H1 (cell line): ENCODE measurements around the gene KCTD17. TPM values are rescaled to one million over a fixed set of nuclear protein-coding genes. Genes with fewer than 3 reads are reported as not detected.

ENCODE experiments used
- CTCF ChIA-PET: fragments of 300-600 bp; sonication (Branson Sonifier 250); formaldehyde crosslinking; loops from one replicate; lab custom pipeline; 2021; ENCODE audit not compliant: partially characterized antibody; lab: Charles Lee
- POLR2A ChIA-PET: fragments of 300-600 bp; sonication (Branson Sonifier 250); formaldehyde crosslinking; loops from one replicate; lab custom pipeline; 2021; ENCODE audit warnings: inconsistent platforms; ENCODE audit not compliant: partially characterized antibody; lab: Charles Lee
- DNase-seq, 2 experiments: peaks; one replicate each; pipeline versions ENCODE4 v3.0.0 to v3.0.0-alpha.2; 2010 to 2022; ENCODE audit warnings: low spot score in 2 of 2, low read depth in 1 of 2, mixed read lengths in 1 of 2
- FAIRE-seq: peaks from 2 replicates; lab custom pipeline; 2011; peaks lifted over from hg19 to GRCh38; lab: Jason Lieb, UNC
- H2AFZ ChIP-seq: 2 replicates; pipeline ENCODE4 v1.8.1; 2012; ENCODE audit warnings: low read length, inconsistent platforms
- H2AK5ac ChIP-seq: 2 replicates; pipeline ENCODE4 v1.6.1; 2013; ENCODE audit warnings: low read depth, low read length
- H2BK120ac ChIP-seq: replicated peaks from 2 replicates; pipeline ENCODE3; 2013; ENCODE audit warnings: low read depth, low read length, inconsistent platforms
- H2BK12ac ChIP-seq: 2 replicates; pipeline ENCODE4 v1.6.1; 2013; ENCODE audit warnings: low read depth, low read length
- H2BK15ac ChIP-seq: 2 replicates; pipeline ENCODE4 v1.6.1; 2013; ENCODE audit warnings: low read length
- H2BK20ac ChIP-seq: 2 replicates; pipeline ENCODE4 v1.6.1; 2013; ENCODE audit warnings: low read length
- H2BK5ac ChIP-seq: 2 replicates; pipeline ENCODE4 v1.6.1; 2013; ENCODE audit warnings: low read depth, low read length
- H3K14ac ChIP-seq: 2 replicates; pipeline ENCODE4 v1.6.1; 2013; ENCODE audit warnings: inconsistent platforms; ENCODE audit not compliant: insufficient read length
- H3K18ac ChIP-seq: 2 replicates; pipeline ENCODE4 v1.6.1; 2013; ENCODE audit warnings: low read length; ENCODE audit errors: extremely low read depth
- H3K23ac ChIP-seq: 2 replicates; pipeline ENCODE4 v1.6.1; 2013; ENCODE audit warnings: inconsistent platforms; ENCODE audit not compliant: insufficient read length
- H3K23me2 ChIP-seq: 2 replicates; pipeline ENCODE4 v1.6.1; 2013; ENCODE audit warnings: low read depth, low read length
- H3K27ac ChIP-seq: 2 replicates; pipeline ENCODE4 v1.6.1; 2011; ENCODE audit warnings: low read depth, low read length, inconsistent platforms
- H3K27me3 ChIP-seq, 4 experiments: replicated peaks in 1 of 4; 1 replicate in 1 of 4; 2 replicates in 3 of 4; pipeline versions ENCODE4 v1.6.1 to v1.8.1; 2011 to 2013; ENCODE audit warnings: low read length in 3 of 4, mild to moderate bottlenecking in 3 of 4, inconsistent platforms in 2 of 4, mixed read lengths in 2 of 4, moderate library complexity in 1 of 4; ENCODE audit not compliant: control insufficient read depth in 3 of 4, insufficient read depth in 3 of 4; ENCODE audit errors: extremely low read depth in 1 of 4
- H3K36me3 ChIP-seq, 4 experiments: 2 replicates each; pipeline versions ENCODE4 v1.6.1 to v1.8.1; 2011 to 2013; ENCODE audit warnings: mild to moderate bottlenecking in 4 of 4, low read length in 3 of 4, moderate library complexity in 2 of 4, control low read depth in 1 of 4, inconsistent platforms in 1 of 4; ENCODE audit not compliant: insufficient read depth in 4 of 4, control insufficient read depth in 2 of 4
- H3K4ac ChIP-seq: replicated peaks from 2 replicates; pipeline ENCODE3; 2013; ENCODE audit warnings: low read length, low read depth, mixed read lengths, inconsistent platforms; ENCODE audit not compliant: insufficient read length
- H3K4me1 ChIP-seq, 4 experiments: replicated peaks in 1 of 4; 1 replicate in 1 of 4; 2 replicates in 3 of 4; pipeline versions ENCODE4 v1.6.1 to v1.8.1; 2011 to 2013; ENCODE audit warnings: low read length in 3 of 4, inconsistent platforms in 2 of 4, mixed read lengths in 1 of 4; ENCODE audit not compliant: insufficient read depth in 4 of 4, control insufficient read depth in 3 of 4
- H3K4me2 ChIP-seq, 2 experiments: 2 replicates each; pipeline versions ENCODE4 v1.6.1 to v1.8.1; 2011 to 2013; ENCODE audit warnings: low read depth in 2 of 2, low read length in 2 of 2, control low read depth in 1 of 2, inconsistent platforms in 1 of 2, mild to moderate bottlenecking in 1 of 2; ENCODE audit not compliant: insufficient read depth in 1 of 2
- H3K4me3 ChIP-seq, 4 experiments: fragments of 200-600, 300-600 bp in 1 of 4; sonication (generic), shearing (Covaris generic), sonication (Bioruptor Twin) in 1 of 4; 2 replicates each; pipeline versions ENCODE4 v1.5.1 to v1.8.1; 2011 to 2016; ENCODE audit warnings: low read length in 4 of 4, low read depth in 3 of 4, control low read depth in 2 of 4, inconsistent platforms in 2 of 4, mild to moderate bottlenecking in 2 of 4, mixed read lengths in 1 of 4, moderate library complexity in 1 of 4; ENCODE audit not compliant: insufficient read depth in 2 of 4; ENCODE audit errors: extremely low read depth in 1 of 4
- H3K56ac ChIP-seq: replicated peaks from 2 replicates; pipeline ENCODE3; 2013; ENCODE audit warnings: low read depth, mild to moderate bottlenecking, mixed read lengths, low read length, inconsistent platforms; ENCODE audit not compliant: insufficient read length
- H3K79me1 ChIP-seq: 2 replicates; pipeline ENCODE4 v1.6.1; 2013; ENCODE audit warnings: low read depth, low read length, control low read depth
- H3K79me2 ChIP-seq, 2 experiments: 2 replicates each; pipeline versions ENCODE4 v1.6.1 to v1.8.1; 2012 to 2013; ENCODE audit warnings: low read length in 2 of 2, mild to moderate bottlenecking in 2 of 2, inconsistent platforms in 1 of 2; ENCODE audit not compliant: insufficient read depth in 2 of 2, control insufficient read depth in 1 of 2
- H3K9ac ChIP-seq, 4 experiments: replicated peaks in 1 of 4; 1 replicate in 1 of 4; 2 replicates in 3 of 4; pipeline versions ENCODE4 v1.6.1 to v1.8.1; 2011 to 2013; ENCODE audit warnings: low read depth in 3 of 4, low read length in 3 of 4, control low read depth in 2 of 4, mild to moderate bottlenecking in 2 of 4, moderate library complexity in 2 of 4, inconsistent platforms in 1 of 4; ENCODE audit errors: extremely low read depth in 1 of 4
- H3K9me3 ChIP-seq, 2 experiments: 2 replicates each; pipeline versions ENCODE4 v1.6.1 to v1.8.1; 2012 to 2013; ENCODE audit warnings: mild to moderate bottlenecking in 2 of 2, moderate library complexity in 2 of 2, control low read depth in 1 of 2, inconsistent platforms in 1 of 2, low read depth in 1 of 2, low read length in 1 of 2, mixed read lengths in 1 of 2; ENCODE audit not compliant: insufficient read depth in 2 of 2
- H4K20me1 ChIP-seq, 2 experiments: replicated peaks in 1 of 2; 2 replicates each; pipeline versions ENCODE3 to v1.8.1; 2011 to 2013; ENCODE audit warnings: inconsistent platforms in 2 of 2, low read length in 2 of 2, mild to moderate bottlenecking in 1 of 2; ENCODE audit not compliant: insufficient read depth in 2 of 2, control insufficient read depth in 1 of 2
- H4K5ac ChIP-seq: 2 replicates; pipeline ENCODE4 v1.6.1; 2013; ENCODE audit warnings: low read length, low read depth, mixed read lengths, inconsistent platforms; ENCODE audit not compliant: insufficient read length
- H4K8ac ChIP-seq: 2 replicates; pipeline ENCODE4 v1.8.0; 2013; ENCODE audit warnings: mild to moderate bottlenecking, moderate library complexity, low read length, inconsistent platforms; ENCODE audit not compliant: insufficient read depth; ENCODE audit errors: extremely low read depth
- H4K91ac ChIP-seq: replicated peaks from 2 replicates; pipeline ENCODE3; 2013; ENCODE audit warnings: low read length, mixed read lengths, inconsistent platforms; ENCODE audit not compliant: insufficient read length
- BCL11A ChIP-seq, 2 experiments: IDR thresholded peaks; one replicate each; pipeline ENCODE4 v1.6.1; 2011; ENCODE audit warnings: low read depth in 2 of 2, low read length in 2 of 2, mild to moderate bottlenecking in 2 of 2
- CTCF ChIP-seq, 3 experiments: IDR thresholded peaks; 1 replicate in 2 of 3; 2 replicates in 1 of 3; pipeline versions ENCODE4 v1.5.1 to v1.6.1; 2011; ENCODE audit warnings: low read length in 3 of 3, mild to moderate bottlenecking in 3 of 3, inconsistent platforms in 2 of 3, low read depth in 1 of 3, moderate library complexity in 1 of 3; ENCODE audit not compliant: insufficient read depth in 1 of 3; ENCODE audit errors: control extremely low read depth in 1 of 3
- WGBS, 2 experiments: shearing (Covaris generic) in 1 of 2; methylation state at CpG; one replicate each; pipeline versions ENCODE4 v1.1.6 to v1.1.7; 2013 to 2015; ENCODE audit warnings: low lambda C conversion rate in 2 of 2, mixed read lengths in 2 of 2, inconsistent platforms in 1 of 2, low coverage in 1 of 2, missing lambda C conversion rate in 1 of 2; ENCODE audit not compliant: insufficient replicate concordance in 2 of 2, insufficient coverage in 1 of 2, insufficient read length in 1 of 2; ENCODE audit errors: extremely low coverage in 1 of 2, missing lambda C conversion rate in 1 of 2; 5-methylcytosine and 5-hydroxymethylcytosine counted together
- polyA plus RNA-seq, 7 experiments: library from polyadenylated mRNA; depleted of rRNA in 3 of 7; stranded (reverse) in 5 of 7; unstranded in 2 of 7; fragments of >200 nt in 5 of 7; fragments of 200-250 nt in 2 of 7; gene quantifications; 1 replicate in 5 of 7; 2 replicates in 1 of 7; 4 replicates in 1 of 7; pipeline versions ENCODE4 v1.2.1 to v1.2.3, GENCODE V29; 2011 to 2013; ENCODE audit warnings: missing spikeins in 2 of 7, mixed read lengths in 2 of 7
- total RNA-seq: library from RNA; stranded (reverse); fragmentation: NEBNext Ultra II Directional; extraction: Animal tissue kit (Norgen Biotek cat#: 25700); gene quantifications from 2 replicates; pipeline ENCODE4 v1.2.1, GENCODE V29; 2021

KCTD17 gene
- total and polyA plus RNA-seq, 2 of the 8 experiments (the other 6 are each of a cell fraction or from before 2014, with no cell fraction given) = 39.4 to 44.0 TPM

DNA sequence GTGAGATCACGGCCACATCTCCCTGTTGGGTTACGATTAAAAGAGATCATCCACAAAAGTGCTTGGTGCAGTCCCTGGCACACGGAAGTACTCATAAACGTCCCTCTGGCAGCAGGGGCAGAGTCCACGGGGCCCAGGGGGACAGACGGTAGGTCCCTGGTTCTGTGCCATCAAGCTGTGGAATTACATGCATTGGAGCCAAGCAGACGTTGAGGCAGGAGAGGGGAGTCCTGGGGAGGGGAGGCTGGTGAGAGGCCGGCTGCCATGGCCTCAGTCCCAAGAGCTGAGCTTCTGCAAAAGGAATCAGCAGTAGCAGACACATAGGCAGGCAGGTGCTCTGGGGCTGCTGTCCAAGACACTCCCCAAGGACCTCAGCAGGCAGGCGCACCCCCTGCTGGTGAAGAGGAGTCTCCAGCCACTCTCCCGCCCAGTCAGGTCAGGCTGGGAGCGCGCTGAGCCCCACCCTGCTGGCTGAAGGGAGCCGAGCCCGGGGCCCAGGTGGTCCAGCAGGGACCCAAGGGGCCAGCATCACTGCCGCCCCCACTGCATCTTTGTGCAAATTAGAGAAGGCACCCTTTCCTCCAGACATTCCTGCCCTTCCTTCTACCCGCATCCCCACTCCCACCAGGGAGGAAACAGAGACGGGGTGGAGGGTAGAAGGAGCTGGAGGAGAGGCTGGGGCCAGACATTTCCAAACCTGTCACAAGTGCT is 7.6 kb upstream of the KCTD17 start:
- Histone ChIP-seq H4K8ac (no peak overlapping the region), H3K9me3 (no peaks in the 10 kb centered on the region), H3K23ac (no peak overlapping the region), H4K5ac (no peak overlapping the region), H4K20me1 (no peaks in the 10 kb centered on the region), H3K79me2 (no peaks in the 10 kb centered on the region), H2AK5ac (no peak overlapping the region), H3K4me2 (no peak overlapping the region), H2BK15ac (no peak overlapping the region; the same call in 1 of the 2 replicates), H3K56ac (no peak overlapping the region), H3K27ac (no peak overlapping the region), H3K9ac (no peak overlapping the region), H2AFZ (no peak overlapping the region), H3K18ac (no peak overlapping the region), H3K4me3 (no peak overlapping the region), H2BK20ac (no peak overlapping the region), H2BK5ac (no peak overlapping the region), H3K4ac (no peak overlapping the region), H3K4me1 (no peaks in the 10 kb centered on the region; a peak in 1 of 7 replicates), H3K14ac (no peak overlapping the region), H4K91ac (no peak overlapping the region), H3K23me2 (no peaks in the 10 kb centered on the region), H3K36me3 (no peaks in the 10 kb centered on the region), H3K27me3 (peaks cover 0 to 11% (median 0%) of the 10 kb centered on the region in 4 experiments; a peak in 4 of 7 replicates), H2BK12ac (no peak overlapping the region), H2BK120ac (no peak overlapping the region), H3K79me1 (no peaks in the 10 kb centered on the region)
- TF ChIP-seq CTCF (IDR thresholded peaks at IDR 0.05; ENCODE audit: control extremely low read depth in 1 of 3, insufficient read depth in 1 of 3, low read depth in 1 of 3, low read length in 3 of 3) (peak; percentile 15 to 45 (median 20); a peak in 3 of 4 replicates), BCL11A (IDR thresholded peaks at IDR 0.05; ENCODE audit: low read depth in 2 of 2, low read length in 2 of 2) (no peak)
- 79% methylated on average over 17 of the region's 17 CpGs; no CpG with 5 or more reads in 1 of the 2 experiments for WGBS, 2 experiments
- DNase-seq (no peak), FAIRE-seq (no peak)
- CTCF ChIA-PET = interaction anchor here (0.6 to 5.2 kb wide), 26 partner anchors 8 to 990 kb away, joined by 3 to 56 read pairs (median 4); no protein-coding TSS in a partner anchor
- POLR2A ChIA-PET = interaction anchor here (0.7 to 3.0 kb wide), 6 partner anchors 12 to 30 kb away, joined by 3 to 13 read pairs (median 4); no protein-coding TSS in a partner anchor
